ENCODE results near the gene GALNT9.

Gene GALNT9

DNA sequence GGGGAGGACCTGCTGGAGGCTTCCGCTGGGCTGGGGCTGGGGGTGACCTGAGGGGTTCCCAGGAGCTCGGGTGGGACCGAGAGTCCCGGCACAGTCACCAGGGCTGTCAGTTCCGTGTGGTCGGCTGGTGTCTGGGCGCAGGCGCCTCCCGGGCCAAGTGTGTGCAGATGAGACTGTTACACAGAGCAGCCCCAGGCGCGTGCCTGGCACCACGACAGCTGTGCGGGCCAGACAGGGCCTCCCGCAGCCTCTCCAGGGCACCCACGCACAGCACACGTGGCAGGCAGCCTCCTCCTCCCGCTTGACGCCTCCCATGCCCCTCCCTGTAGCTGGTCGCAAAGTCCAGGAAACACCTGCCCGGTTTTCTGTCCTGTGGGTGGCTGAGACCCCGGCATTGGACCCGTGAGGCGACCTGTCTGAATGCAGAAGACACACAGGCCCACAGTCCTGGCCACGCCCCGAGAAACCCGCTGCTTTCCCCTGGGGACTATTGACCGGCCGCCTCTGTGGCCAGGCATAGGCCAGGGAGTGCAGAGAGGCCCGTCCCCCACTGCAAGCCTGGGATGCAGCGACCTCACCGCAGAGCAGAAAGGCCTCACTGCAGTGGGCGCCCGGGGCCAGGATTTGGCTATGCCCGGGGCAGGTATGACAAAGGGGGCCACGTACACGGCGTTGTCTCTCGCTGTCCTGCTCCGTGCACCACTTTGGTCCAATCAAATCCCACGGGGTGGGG lies 12.1 kb upstream of the GALNT9 start:
- DNase-seq (ENCODE audit: low spot score in 2 of 2) (no peak), ATAC-seq (no peak)
- H3K4me3 Mint-ChIP-seq = no peak overlapping the region
- H3K27ac Mint-ChIP-seq = no peak overlapping the region
- H3K9me3 Mint-ChIP-seq = no peaks in the 10 kb centered on the region
- H3K36me3 Mint-ChIP-seq = no peaks in the 10 kb centered on the region
- H3K4me1 Mint-ChIP-seq = peaks cover 8% of the 10 kb centered on the region

DNA sequence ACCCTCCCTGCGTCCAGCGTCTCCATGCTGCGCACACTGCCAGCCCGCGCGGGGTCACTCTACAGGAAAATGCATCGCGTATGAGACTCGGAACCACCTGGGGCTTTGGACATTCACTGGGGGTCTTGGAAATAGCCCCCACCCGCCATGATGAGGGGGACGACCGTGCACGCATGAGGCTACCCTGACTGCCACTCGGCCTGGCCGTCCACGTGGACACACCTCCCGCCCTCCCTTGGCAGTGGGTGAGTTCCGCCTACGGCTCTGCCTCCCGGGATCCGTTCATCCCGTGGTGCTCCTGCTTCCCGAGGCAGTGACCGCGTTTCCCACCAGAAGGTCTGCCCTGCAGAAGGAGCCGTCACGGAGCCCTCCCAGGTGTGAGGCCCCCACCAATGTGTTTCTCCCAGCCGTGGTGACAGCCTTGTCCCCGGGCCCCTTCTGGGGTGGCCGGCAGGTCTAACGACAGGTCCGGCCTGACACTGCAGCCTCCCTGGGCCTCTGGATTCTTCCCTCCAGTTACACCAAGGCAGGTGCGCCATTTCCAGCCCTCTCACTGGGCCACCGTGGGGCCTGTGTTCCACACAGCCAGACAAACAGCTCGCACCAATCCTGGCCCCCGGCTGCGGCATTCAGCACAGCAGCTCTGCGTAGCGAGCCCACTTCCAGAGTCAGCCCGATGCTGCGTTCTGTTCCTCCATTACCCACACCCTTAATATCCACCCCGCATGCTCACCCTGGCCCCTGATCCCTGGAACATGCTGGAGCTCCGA lies 11.1 kb upstream of the GALNT9 start:
- H3K4me3 Mint-ChIP-seq = no peak overlapping the region
- ATAC-seq (no peak), DNase-seq (ENCODE audit: low spot score in 2 of 2) (no peak)
- H3K27ac Mint-ChIP-seq = no peak overlapping the region
- no peaks in the 10 kb centered on the region for H3K9me3 Mint-ChIP-seq
- H3K4me1 Mint-ChIP-seq = peaks cover 8% of the 10 kb centered on the region
- H3K36me3 Mint-ChIP-seq = no peaks in the 10 kb centered on the region

DNA sequence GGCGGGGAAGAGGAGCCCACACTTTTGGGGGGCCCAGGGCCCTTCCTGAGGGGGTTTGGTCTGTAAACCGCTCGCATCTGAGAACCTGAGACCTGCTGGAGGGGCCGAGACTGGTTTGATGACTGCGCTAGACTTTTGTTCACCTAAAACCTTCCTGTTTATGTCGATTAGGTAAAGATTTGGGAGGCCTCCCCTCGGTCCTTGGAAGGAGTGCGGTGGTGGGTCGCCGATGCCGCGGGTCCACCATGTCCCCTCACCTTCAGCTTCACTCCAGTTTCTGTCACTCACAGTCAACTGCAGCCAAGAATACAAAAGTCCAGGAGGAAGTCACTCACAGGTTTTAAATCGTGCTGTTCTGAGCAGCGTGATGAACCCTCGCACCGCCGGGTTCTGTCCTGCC lies 10.5 kb upstream of the GALNT9 start:
- Mint-ChIP-seq H3K27ac (no peak overlapping the region), H3K4me3 (no peak overlapping the region), H3K4me1 (peaks cover 8% of the 10 kb centered on the region), H3K9me3 (no peaks in the 10 kb centered on the region), H3K36me3 (no peaks in the 10 kb centered on the region)
- ATAC-seq (no peak), DNase-seq (ENCODE audit: low spot score in 2 of 2) (no peak)

DNA sequence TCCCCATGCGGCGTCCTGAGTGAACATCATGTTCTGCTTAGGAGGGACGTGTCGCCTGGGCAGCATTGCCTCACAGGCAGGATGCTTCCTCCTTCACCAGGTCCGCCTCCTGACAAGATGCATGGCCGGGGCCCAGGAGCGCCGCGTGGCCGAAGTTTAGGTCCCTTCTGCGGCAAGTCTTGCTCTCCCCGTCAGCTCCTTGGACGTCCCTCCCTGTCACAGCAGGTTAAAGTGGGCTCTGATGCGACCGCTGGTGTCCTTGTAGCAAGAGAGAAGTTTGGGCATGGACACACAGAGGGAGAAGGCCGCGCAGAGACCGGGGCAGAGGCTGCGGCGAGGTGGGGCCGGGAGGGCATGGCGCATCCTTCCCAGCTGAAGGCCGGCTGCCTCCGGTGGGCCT lies 9.4 kb upstream of the GALNT9 start:
- Mint-ChIP-seq H3K27ac (no peak overlapping the region), H3K4me1 (peaks cover 8% of the 10 kb centered on the region), H3K9me3 (no peaks in the 10 kb centered on the region), H3K4me3 (no peak overlapping the region), H3K36me3 (no peaks in the 10 kb centered on the region)
- DNase-seq (ENCODE audit: low spot score in 2 of 2) = no peak
- ATAC-seq = no peak

DNA sequence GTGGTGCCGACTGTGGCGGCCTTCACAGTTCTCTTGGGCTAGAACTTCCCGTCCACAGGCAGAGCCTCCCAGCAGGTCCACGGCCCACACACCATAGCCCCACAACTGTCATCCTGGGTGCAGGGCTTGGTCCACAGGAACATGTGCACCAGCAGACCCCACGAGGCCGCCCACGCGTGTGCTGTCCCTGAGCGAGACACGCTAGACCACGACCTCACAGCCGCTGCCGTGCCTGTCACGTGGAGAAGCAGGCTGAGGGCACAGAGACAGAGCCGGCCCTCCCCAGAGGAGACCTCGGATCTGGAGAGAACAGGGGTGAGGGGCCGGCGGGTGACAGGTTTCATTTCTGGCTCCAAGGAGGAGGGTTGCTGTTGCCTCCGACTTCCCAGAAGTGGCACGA lies 8.9 kb upstream of the GALNT9 start:
- ATAC-seq = no peak
- no peak overlapping the region for H3K27ac Mint-ChIP-seq
- no peak overlapping the region for H3K4me3 Mint-ChIP-seq
- no peak for DNase-seq (ENCODE audit: low spot score in 2 of 2)
- no peaks in the 10 kb centered on the region for H3K36me3 Mint-ChIP-seq
- H3K9me3 Mint-ChIP-seq = no peaks in the 10 kb centered on the region
- peaks cover 4% of the 10 kb centered on the region for H3K4me1 Mint-ChIP-seq

DNA sequence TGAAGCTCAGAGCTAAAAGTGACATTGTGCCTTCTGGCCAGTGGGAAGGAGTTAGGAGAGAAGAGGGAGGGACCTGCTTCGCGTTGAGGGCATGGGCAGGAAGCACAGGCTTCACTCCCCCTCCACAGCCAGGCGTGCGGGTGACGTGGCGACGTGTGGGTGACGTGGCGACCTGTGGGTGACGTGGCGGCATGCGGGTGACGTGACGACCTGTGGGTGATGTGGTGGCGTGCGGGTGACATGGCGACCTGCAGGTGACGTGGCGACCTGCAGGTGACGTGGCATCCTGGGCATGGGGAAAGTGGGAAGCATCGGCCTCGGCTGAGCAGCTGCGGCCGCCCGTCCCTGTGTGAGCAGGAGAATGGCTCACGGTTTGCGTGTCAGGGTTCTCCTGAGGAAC lies 8.2 kb upstream of the GALNT9 start:
- H3K27ac Mint-ChIP-seq = no peak overlapping the region
- no peaks in the 10 kb centered on the region for H3K36me3 Mint-ChIP-seq
- DNase-seq (ENCODE audit: low spot score in 2 of 2) (no peak), ATAC-seq (no peak)
- no peak overlapping the region for H3K4me3 Mint-ChIP-seq
- no peaks in the 10 kb centered on the region for H3K4me1 Mint-ChIP-seq
- H3K9me3 Mint-ChIP-seq = no peaks in the 10 kb centered on the region

GRCh38 chr12:132336451-132337413 lies 7.3 kb upstream of the GALNT9 start:
- Mint-ChIP-seq H3K27ac (no peak overlapping the region), H3K9me3 (no peaks in the 10 kb centered on the region), H3K4me3 (no peak overlapping the region), H3K36me3 (no peaks in the 10 kb centered on the region), H3K4me1 (no peaks in the 10 kb centered on the region)
- DNase-seq (ENCODE audit: low spot score in 2 of 2) (no peak), ATAC-seq (no peak)

DNA sequence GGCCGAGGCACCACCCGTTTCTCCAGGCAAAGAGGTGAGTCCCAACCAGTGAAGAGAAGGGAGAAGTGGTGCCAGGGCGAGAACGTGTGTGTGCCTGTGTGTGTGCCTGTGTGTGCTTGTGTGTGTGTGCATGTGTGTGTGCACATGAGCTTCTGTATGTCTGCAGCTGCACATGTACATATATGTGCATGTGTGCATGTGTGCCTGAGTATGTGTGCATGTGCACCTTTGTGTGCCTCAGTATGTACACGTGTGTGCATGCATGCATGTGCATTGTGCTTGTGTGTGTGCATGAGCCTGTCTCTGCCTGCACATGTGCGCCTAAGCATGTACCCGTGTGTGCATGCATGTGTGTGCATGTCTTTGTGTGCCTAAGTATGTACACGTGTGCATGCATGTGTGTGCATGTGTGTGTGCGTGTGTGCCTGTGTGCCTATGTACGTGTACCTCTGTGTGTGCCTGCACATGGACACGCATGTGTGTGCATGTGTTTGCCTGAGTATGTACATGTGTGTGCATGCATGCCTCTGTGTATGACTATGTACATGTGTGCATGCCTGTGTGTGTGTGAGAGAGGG lies 5.9 kb upstream of the GALNT9 start:
- Mint-ChIP-seq H3K9me3 (no peaks in the 10 kb centered on the region), H3K4me1 (no peaks in the 10 kb centered on the region), H3K27ac (no peak overlapping the region), H3K4me3 (no peak overlapping the region), H3K36me3 (no peaks in the 10 kb centered on the region)
- no peak for DNase-seq (ENCODE audit: low spot score in 2 of 2)
- ATAC-seq = no peak

- H3K4me1 Mint-ChIP-seq = no peaks in the 10 kb centered on the region
- no peak for DNase-seq (ENCODE audit: low spot score in 2 of 2)
- H3K36me3 Mint-ChIP-seq = no peaks in the 10 kb centered on the region
These were observed 4.4 kb upstream of the GALNT9 start for GRCh38 chr12:132333766-132334165.

DNA sequence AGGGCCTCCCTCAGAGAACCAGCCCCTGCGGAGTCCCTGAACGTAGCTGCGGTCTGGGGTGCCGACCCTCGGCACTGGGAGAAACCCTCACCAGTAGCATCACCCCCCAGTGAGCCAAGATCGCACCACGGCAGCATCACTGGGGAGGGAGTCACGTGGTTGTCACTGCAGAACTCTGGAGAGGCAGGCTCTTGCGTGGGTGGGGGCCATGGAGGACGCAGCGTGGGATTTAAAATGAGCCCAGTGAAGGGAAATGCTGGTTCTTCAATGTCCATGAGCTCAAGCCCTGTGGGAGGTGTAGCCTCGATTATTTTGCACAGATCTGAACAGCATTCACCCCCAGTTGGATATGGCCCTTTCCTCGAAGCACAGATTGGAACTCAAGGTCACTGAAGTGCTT lies 3.9 kb upstream of the GALNT9 start:
- no peak overlapping the region for H3K4me3 Mint-ChIP-seq
- ATAC-seq (no peak), DNase-seq (ENCODE audit: low spot score in 2 of 2) (no peak)
- no peak overlapping the region for H3K27ac Mint-ChIP-seq
- no peaks in the 10 kb centered on the region for H3K9me3 Mint-ChIP-seq
- no peaks in the 10 kb centered on the region for H3K36me3 Mint-ChIP-seq
- no peaks in the 10 kb centered on the region for H3K4me1 Mint-ChIP-seq

More at GRCh38 chr12:132333766-132334165, 4.4 kb upstream of the GALNT9 start:
- H3K9me3 Mint-ChIP-seq = no peaks in the 10 kb centered on the region
- no peak overlapping the region for H3K4me3 Mint-ChIP-seq
- no peak overlapping the region for H3K27ac Mint-ChIP-seq
- ATAC-seq = no peak

GRCh38 chr12:132330549-132330881 lies 1.1 kb upstream of the GALNT9 start:
- no peak for ATAC-seq
- H3K9me3 Mint-ChIP-seq = no peaks in the 10 kb centered on the region
- H3K27ac Mint-ChIP-seq = no peak overlapping the region

DNA sequence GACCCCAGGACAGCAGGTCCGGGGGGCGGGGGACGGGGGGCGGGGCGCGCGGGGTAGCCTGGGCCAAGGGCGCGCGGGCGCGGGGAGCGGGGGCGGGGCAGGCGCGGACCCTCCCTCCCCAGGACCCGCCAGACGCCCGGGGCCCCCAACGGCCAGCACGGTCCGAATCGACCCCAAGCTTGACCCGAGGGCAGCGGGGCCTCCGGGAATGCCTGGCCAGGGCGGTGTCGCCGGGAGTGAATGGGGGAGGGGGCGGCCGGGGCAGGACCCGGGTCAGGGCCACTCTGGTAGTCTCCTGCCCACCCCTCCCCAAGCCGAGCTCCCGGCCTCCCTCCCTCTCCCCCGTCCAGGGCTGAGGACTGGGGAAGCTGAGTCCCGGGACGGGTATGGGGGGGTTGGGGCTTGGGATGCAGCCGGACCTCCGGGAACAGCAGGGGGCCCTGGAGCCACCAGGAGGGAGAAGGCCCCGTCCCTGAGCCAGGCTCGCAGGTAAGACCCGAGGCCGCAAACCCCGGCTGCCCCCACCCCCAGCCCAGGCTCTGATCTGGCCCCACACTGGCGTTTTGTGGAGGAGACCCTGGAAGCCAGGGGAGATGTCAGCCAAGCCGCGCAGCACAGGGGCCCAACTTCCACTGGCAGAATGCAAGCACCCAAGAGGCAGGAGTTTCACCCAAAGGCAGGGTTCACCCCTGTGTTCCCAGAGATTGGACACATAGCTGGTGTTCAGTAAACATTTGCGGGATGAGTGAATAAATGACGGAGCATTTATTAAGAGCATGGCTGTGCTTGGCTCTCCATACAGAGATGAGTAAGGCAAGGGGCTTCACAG lies 545 bp upstream of the GALNT9 start:
- DNase-seq (ENCODE audit: low spot score in 2 of 2) (no peak), ATAC-seq (no peak)
- no peaks in the 10 kb centered on the region for H3K36me3 Mint-ChIP-seq
- H3K4me3 Mint-ChIP-seq = no peak overlapping the region
- H3K4me1 Mint-ChIP-seq = peaks cover 11% of the 10 kb centered on the region
- H3K27ac Mint-ChIP-seq = no peak overlapping the region
- no peaks in the 10 kb centered on the region for H3K9me3 Mint-ChIP-seq

More at GRCh38 chr12:132330549-132330881, 1.1 kb upstream of the GALNT9 start:
- DNase-seq (ENCODE audit: low spot score in 2 of 2) = no peak
- Mint-ChIP-seq H3K4me3 (no peak overlapping the region), H3K36me3 (no peaks in the 10 kb centered on the region), H3K4me1 (peaks cover 11% of the 10 kb centered on the region)

- Mint-ChIP-seq H3K4me3 (no peak overlapping the region), H3K27ac (no peak overlapping the region), H3K36me3 (no peaks in the 10 kb centered on the region), H3K9me3 (no peaks in the 10 kb centered on the region), H3K4me1 (peaks cover 11% of the 10 kb centered on the region)
- ATAC-seq = no peak
- DNase-seq (ENCODE audit: low spot score in 2 of 2) = no peak
These were observed 933 bp downstream of the GALNT9 start for GRCh38 chr12:132328282-132329029.
